Midbrain (tissue), 1 donor: ENCODE measurements around the gene WWOX.

Experiments
- DNase-seq: peaks from one replicate; lab custom pipeline; 2025; lab: John Stamatoyannopoulos, UW

Gene WWOX

GRCh38 chr16:78535098-78535497 lies 435.6 kb downstream of the WWOX start:
- DNase-seq, result no peak

- no peak for DNase-seq
Measured at GRCh38 chr16:78537511-78537910, 438.1 kb downstream of the WWOX start.

GRCh38 chr16:78538292-78538691 lies 438.8 kb downstream of the WWOX start:
- DNase-seq, result no peak

GRCh38 chr16:78538919-78539318 lies 439.5 kb downstream of the WWOX start:
- DNase-seq, result no peak

- no peak for DNase-seq
Measured at GRCh38 chr16:78542419-78542818, 443.0 kb downstream of the WWOX start.

GRCh38 chr16:78543023-78543422 lies 443.6 kb downstream of the WWOX start:
- no peak for DNase-seq

- no peak for DNase-seq
Measured at GRCh38 chr16:78549366-78549765, 449.9 kb downstream of the WWOX start.

- DNase-seq, result no peak
Measured at GRCh38 chr16:78551487-78552085, 452.1 kb downstream of the WWOX start.

GRCh38 chr16:78552106-78552675 lies 452.7 kb downstream of the WWOX start:
- DNase-seq, result no peak

GRCh38 chr16:78552716-78553115 lies 453.3 kb downstream of the WWOX start:
- no peak for DNase-seq

GRCh38 chr16:78553268-78554039 lies 454.0 kb downstream of the WWOX start:
- DNase-seq, result no peak

- DNase-seq, result no peak
Measured at GRCh38 chr16:78556421-78556820, 457.0 kb downstream of the WWOX start.

GRCh38 chr16:78560997-78561396 lies 461.5 kb downstream of the WWOX start:
- DNase-seq, result no peak

GRCh38 chr16:78562111-78562510 lies 462.7 kb downstream of the WWOX start:
- DNase-seq, result no peak

GRCh38 chr16:78562650-78563049 lies 463.2 kb downstream of the WWOX start:
- DNase-seq, result no peak

GRCh38 chr16:78563905-78564304 lies 464.5 kb downstream of the WWOX start:
- no peak for DNase-seq

- DNase-seq, result no peak
Measured at GRCh38 chr16:78566397-78567073, 467.1 kb downstream of the WWOX start.

GRCh38 chr16:78570399-78571141 lies 471.1 kb downstream of the WWOX start:
- no peak for DNase-seq

GRCh38 chr16:78571434-78571833 lies 472.0 kb downstream of the WWOX start:
- no peak for DNase-seq

- no peak for DNase-seq
Measured at GRCh38 chr16:78571898-78572358, 472.5 kb downstream of the WWOX start.

- no peak for DNase-seq
Measured at GRCh38 chr16:78574571-78574970, 475.1 kb downstream of the WWOX start.

- no peak for DNase-seq
Measured at GRCh38 chr16:78576941-78577340, 477.5 kb downstream of the WWOX start.
